HG03064 (cell line): ENCODE measurements around the gene AGBL4.

ENCODE experiments used
- ATAC-seq: cut with Tn5 transposase; IDR thresholded peaks from one replicate; pipeline ENCODE4 v1.9.1; 2021; ENCODE audit warnings: low read depth; ENCODE audit not compliant: unreplicated experiment

AGBL4 gene

GRCh38 chr1:48695161-48695560 lies 1328.6 kb downstream of the AGBL4 start:
- no peak for ATAC-seq

DNA sequence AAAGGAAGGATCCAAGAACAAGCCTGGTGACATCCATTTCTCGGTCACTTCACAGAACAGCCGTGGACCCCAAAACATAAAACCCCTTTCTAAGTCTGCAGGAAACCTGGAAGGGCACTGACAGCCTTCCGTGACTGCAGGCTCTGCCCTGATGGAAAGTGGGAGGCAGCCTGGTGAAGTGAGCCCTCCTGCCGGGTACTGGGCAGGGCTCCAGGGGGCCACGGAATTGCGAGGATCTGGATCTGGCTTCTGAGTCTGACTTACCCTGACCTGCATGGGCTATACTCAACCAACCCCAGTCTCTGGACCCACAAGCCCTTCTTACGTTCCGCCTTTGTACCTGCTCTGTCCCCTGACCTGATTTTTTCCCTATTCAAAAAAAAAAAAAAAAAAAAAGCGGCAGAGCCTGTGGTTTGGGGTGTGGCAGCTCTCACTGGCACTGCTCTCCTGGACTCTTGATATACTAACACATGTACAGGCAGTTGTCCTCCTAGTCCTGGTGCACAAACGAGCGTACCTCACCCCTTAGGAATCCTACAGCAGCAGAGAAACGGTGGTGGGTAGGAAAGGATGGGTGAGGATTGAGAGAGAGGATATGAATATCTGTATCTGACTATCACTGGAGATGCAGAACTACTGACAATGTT lies 1330.0 kb downstream of the AGBL4 start:
- ATAC-seq: no peak

DNA sequence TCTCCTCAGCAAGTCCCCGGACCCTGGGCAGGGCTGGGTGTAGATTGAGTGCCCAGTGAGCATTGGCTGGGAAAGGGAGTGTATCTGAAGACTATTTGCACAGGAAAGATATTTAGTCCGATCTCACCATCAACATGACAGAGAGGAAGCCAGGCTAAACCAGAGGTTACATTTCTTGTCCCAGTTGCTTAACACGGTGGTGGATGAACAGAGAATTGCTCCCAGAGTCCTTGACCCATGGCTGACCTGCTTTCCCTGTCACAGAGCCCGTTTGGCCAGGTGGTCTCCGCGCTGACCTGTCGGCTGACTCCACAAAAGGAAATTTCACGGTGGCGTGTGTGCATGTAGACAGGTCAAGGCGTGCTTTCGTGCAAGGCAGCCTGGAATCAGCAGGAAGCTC lies 1330.6 kb downstream of the AGBL4 start:
- ATAC-seq: no peak

GRCh38 chr1:48692235-48692634 lies 1331.5 kb downstream of the AGBL4 start:
- ATAC-seq: no peak

DNA sequence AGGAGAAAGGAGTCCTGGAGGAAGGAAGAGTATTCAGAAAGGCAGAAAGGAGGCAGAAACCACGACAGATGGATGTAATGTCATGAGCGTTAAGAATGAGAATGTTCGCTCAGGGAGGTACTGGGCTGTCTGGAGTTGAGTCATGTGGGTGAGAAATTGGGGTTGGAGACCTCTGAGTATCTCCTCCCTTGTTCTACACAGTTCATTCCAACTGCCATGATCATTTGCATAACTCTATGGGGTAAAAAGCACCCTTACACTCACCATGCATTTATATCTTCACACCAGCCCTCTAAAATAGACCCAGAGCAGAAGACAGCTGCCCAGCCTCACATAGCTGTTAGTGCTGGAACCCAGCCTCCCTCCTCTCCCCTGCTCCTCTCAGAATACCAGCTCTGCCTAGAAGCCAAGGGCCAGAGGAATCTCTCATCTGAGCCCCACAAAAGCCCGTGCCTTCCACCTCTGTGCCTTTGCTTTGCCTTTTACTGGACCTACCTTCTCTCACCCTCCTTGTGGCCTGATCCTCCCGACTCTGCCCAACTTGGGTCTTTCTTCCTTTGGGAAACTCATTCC lies 1332.2 kb downstream of the AGBL4 start:
- ATAC-seq: no peak

- ATAC-seq: no peak
Observed at GRCh38 chr1:48688102-48688760, 1335.5 kb downstream of the AGBL4 start.

DNA sequence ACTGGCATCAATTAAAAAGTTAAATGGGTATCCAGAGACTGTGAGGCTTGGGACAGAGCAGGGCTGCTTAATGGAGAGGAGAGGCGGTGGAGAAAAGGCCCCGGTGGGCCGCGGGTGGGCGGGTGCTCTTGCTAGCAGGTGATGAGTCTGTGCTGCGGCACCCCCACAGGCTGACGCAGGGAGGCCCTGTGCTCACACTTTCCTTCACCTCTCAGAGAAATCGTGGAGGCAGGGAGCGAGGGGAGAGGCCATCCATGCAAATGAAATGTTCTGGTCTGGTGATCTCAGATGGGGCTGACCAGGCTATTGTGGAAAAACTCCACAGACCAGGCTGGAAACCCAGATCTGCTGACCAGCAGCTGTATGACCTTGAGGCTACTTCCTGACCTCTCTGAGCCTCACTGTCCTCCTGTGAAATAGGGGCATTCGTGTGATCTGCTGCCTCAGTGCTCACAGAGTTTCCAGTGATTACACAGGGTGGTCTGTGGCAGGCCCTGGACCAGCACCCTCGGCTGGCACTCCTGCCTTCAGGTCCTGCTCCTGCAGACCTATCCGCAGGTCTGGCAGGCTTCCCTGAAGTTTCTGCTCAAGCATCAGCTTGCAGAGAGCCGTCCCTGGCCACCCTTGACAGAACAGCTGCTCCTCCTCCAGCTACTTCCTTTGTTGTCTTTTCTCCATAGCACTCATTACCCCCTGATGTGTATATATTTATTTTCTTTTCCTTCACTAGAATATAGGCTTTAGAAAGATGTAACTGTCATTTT lies 1336.3 kb downstream of the AGBL4 start:
- no peak for ATAC-seq

- ATAC-seq: no peak
Observed at GRCh38 chr1:48686159-48686558, 1337.6 kb downstream of the AGBL4 start.

GRCh38 chr1:48684381-48684780 lies 1339.4 kb downstream of the AGBL4 start:
- no peak for ATAC-seq

DNA sequence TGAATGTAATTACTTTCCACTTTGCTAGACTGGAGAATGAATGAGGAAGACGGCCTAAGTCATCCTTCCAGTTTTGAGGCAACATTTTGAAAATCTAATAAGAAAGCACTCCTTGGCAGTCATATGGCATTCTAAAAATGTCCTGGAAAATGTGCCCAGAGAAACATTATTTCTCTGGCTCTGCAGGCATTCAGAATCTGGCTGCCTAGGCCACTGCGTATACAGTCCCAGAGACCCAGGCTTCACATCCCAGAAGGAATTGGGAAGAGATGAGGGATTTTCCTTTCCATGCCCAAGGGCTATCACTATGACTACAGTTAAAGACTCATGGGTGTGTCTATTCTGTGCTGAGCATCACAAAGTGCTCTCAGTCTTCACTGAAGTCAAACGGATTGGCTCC lies 1339.9 kb downstream of the AGBL4 start:
- ATAC-seq: no peak

DNA sequence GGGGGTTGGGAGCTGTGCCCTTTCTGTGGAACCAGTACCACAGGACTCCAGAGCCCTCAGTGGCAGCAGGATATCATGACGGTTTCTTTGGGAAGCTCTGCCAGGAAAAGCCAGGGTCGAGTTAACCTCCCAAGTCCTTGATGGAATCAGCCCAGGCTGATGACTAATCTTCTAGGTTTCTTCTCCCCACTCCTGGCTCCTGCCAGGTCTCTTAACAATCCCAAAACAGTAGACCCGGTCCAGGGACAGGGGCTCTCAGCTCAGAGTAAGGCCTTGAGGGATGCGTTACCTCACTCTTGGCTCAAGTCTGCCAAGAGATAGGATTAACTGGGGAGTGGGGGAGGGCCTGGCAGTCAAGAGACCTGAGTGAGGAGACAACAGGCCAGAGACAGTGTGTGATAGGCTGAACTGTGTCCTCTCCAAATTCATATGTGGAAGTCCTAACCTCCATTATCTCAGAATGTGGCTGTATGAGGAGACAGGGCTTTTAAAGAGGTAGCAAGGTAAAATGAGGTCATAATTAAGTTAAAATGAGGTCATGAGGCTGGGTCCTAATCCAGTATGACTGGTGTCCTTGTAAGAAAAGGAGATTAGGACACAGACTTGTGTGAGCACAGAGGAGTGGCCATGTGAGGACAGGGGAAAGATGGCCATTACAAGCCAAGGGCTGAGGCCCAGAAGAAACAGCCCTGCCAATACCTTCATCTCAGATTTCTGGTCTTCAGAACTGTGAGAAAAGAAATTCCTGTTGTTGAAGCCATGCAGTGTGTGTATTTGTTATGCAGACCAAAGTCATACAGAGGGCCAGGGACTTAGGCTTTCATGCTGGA lies 1342.1 kb downstream of the AGBL4 start:
- ATAC-seq: no peak

DNA sequence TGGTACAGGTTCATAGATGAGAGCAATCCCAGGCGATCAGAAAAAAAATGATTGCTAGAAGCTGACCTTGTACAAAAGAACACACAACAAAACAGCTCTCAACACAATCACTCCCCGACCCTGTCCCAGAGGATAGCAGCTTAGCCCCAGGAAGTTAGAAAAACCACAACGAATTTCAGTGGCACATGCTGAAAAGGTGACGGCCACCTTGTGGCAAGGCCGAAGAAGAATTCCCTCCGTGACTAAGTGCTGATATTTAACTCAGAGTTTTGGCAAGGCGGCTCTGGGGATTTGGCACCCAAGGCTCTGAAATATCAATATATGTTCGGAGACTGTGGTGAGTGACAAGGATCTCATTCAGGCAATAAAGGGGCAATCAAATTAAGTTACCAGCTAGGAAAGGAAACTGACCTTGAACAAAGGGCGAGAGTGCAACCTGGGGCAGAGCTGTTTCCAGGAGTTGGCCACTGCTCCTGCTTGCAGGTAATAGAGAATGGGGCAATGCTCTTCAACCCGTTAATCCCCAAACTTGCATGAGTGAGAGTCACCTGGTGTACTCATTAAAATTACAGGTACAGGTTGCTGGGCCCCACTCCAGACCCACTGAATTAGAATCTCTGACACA lies 1343.2 kb downstream of the AGBL4 start:
- no peak for ATAC-seq

DNA sequence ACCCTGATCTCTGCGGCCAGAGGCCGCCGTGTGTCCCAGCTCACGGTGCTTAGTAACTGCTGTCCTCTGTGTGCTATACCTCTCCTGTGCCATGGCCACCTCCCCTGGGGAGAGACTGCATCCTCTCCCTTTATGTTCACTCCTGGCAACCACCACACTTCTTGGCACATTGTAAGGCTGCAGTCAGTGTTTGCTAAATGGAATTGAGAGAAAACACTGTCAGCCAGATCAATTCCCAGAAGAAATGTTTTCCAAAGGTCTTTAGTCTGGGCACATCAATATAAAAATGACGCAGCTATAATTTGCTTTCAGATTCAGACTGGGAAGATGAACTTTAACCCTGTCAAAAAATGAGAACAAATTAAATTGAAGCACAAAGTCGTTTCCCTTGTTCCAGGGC lies 1343.9 kb downstream of the AGBL4 start:
- no peak for ATAC-seq

GRCh38 chr1:48678710-48679505 lies 1344.8 kb downstream of the AGBL4 start:
- ATAC-seq: peak; percentile 53

GRCh38 chr1:48677306-48678287 lies 1346.2 kb downstream of the AGBL4 start:
- ATAC-seq: no peak

DNA sequence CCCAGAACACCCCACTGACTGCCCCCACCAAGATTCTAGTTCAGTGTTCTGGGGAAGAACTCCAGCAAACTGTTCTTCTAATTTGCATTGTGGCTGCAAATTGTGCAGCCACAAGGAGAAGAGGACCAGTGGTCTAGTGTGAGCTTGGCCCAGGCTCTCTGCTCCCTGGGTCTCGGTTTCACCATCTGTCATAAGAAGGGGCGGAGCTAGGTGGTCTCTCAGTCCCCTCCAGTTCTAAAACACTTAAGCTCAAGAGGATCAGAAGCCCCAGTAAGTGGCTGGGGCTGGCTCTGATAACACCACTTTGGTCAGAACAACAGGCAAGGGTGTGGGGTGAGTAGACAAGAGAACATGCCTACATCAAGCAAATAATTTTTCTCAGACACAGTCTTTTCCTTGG lies 1346.9 kb downstream of the AGBL4 start:
- no peak for ATAC-seq

GRCh38 chr1:48676376-48676775 lies 1347.4 kb downstream of the AGBL4 start:
- no peak for ATAC-seq

GRCh38 chr1:48675251-48675650 lies 1348.5 kb downstream of the AGBL4 start:
- ATAC-seq: no peak
